Thymus (tissue), 11 donors: ENCODE measurements around the gene CDH23. TPM values are rescaled to one million over a fixed set of nuclear protein-coding genes. Genes with fewer than 3 reads are reported as not detected.
A peak's percentile ranks its signal among the peaks of the same experiment; 100 is the strongest.

Source experiments
- DNase-seq, 9 donors: peaks; one replicate each; pipeline ENCODE4 v3.0.0-alpha.2; 2013; ENCODE audit warnings: low spot score in 9 of 9, low read depth in 6 of 9, missing footprints in 1 of 9
- H3K27ac ChIP-seq, 2 donors: one replicate each; pipeline ENCODE4 v1.5.1; 2013; ENCODE audit warnings: control low read depth in 1 of 2, low read depth in 1 of 2, low read length in 1 of 2, mild to moderate bottlenecking in 1 of 2, moderate library complexity in 1 of 2
- H3K27me3 ChIP-seq, 2 donors: one replicate each; pipeline ENCODE4 v1.5.1; 2013; ENCODE audit warnings: low read length in 1 of 2; ENCODE audit not compliant: control insufficient read depth in 2 of 2, insufficient read depth in 1 of 2
- H3K36me3 ChIP-seq, 2 donors: one replicate each; pipeline ENCODE4 v1.5.1; 2013; ENCODE audit warnings: low read length in 1 of 2, mild to moderate bottlenecking in 1 of 2, moderate library complexity in 1 of 2; ENCODE audit not compliant: control insufficient read depth in 2 of 2, insufficient read depth in 2 of 2
- H3K4me1 ChIP-seq, 2 donors: one replicate each; pipeline ENCODE4 v1.5.1; 2013; ENCODE audit warnings: low read length in 2 of 2; ENCODE audit not compliant: control insufficient read depth in 2 of 2, insufficient read depth in 2 of 2
- H3K4me3 ChIP-seq, 2 donors: one replicate each; pipeline ENCODE4 v1.5.1; 2013; ENCODE audit warnings: low read length in 2 of 2, control low read depth in 1 of 2, mild to moderate bottlenecking in 1 of 2
- H3K9me3 ChIP-seq, 2 donors: one replicate each; pipeline ENCODE4 v1.5.1; 2013; ENCODE audit warnings: low read length in 1 of 2, mild to moderate bottlenecking in 1 of 2; ENCODE audit not compliant: control insufficient read depth in 2 of 2, insufficient read depth in 1 of 2
- WGBS: extraction: QIAGEN DNeasy Blood & Tissue Kit; methylation state at CpG from one replicate; pipeline ENCODE4 v1.1.7; 2013; 5-methylcytosine and 5-hydroxymethylcytosine counted together
- polyA plus RNA-seq: library from polyadenylated mRNA; stranded (reverse); fragments of 200-250 nt; gene quantifications from one replicate; pipeline ENCODE4 v1.2.3, GENCODE V29; 2013
- total RNA-seq: library from RNA; stranded (reverse); fragments of 120-200 nt; gene quantifications from one replicate; pipeline ENCODE4 v1.2.4, GENCODE V29; 2013
- donor health status: healthy.

The CDH23 gene
- total and polyA plus RNA-seq, 2 donors: 9.1 TPM

DNA sequence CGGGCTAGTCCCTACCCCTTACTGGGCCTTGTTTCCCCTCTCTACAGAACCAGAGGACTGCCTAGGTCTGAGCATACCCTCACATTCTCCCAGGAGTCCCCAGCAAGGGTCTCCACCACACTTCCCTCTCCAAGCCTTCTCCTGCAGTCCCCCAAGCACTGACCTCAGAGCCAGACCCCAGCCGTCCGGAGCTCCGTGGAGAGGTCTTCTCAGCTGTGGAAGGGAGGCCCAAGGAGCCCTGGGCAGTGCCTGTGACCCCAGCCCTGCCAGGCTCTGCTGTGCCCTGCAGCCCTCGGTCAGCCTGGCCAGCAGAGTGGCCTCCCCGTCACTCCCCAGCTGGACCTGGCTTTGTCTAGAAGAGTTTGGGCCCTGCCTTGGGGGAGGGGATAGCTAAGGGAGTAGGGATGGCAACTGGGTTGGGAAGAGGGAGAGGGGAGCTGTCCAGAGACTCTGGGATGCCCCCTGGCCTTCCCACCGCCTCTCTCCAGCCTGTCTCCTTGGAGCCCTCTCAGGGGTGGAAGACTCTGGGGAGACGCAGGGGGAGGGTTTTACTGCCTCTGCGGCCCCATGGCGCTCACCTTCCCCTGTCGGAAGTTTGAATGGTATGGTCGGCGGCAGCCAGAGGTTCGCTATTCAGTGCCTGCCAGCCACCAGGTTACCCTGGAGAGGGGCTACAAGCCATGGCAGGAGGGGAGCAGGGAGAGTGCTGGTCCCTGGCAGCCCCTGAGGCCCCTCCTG, 322.9 kb downstream of the CDH23 start, which contains the start of gene C10orf105:
Gene C10orf105 (minus strand): TSS at position 315 of the 738 bp plus-strand sequence. CDS start 3,441 bp downstream, outside the sequence.
- WGBS: 96% methylated on average over 14 of the region's 14 CpGs
- H3K4me1 ChIP-seq: peaks cover 6 to 45% of the 10 kb centered on the region in 2 donors

DNA sequence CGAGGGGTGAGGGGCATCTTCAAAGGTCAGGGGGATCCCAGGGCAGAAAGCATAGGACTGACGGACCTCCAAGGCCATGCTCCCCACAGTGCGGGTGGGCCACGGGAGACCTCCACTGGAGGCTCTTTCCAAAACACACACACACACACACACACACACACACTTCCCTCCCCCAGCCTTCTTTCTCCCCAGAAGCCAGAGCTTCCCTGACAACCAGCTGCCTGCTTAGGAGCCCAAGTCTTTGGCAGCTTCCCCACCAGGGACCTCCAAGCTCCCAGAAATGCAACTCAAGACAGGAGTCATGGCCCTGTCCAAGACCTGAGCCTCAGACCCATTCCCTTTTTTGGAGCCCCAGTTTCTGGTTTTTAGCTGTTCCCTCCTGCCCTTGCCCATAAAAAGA, 323.6 kb downstream of the CDH23 start:
- Histone ChIP-seq H3K9me3 (peaks cover 0 to 9% of the 10 kb centered on the region in 2 donors), H3K27me3 (no peaks in the 10 kb centered on the region), H3K4me1 (peaks cover 0 to 42% of the 10 kb centered on the region in 2 donors), H3K27ac (no peak overlapping the region), H3K4me3 (no peak overlapping the region), H3K36me3 (peaks cover 3 to 10% of the 10 kb centered on the region in 2 donors)
- DNase-seq: no peak
- 98% methylated on average over 4 of the region's 4 CpGs for WGBS

More for the DNA sequence above, 322.9 kb downstream of the CDH23 start, which contains the start of gene C10orf105:
- Histone ChIP-seq H3K4me3 (no peak within 1 kb of the TSS), H3K9me3 (peaks cover 0 to 9% of the 10 kb centered on the region in 2 donors), H3K36me3 (peaks cover 3 to 12% of the 10 kb centered on the region in 2 donors), H3K27me3 (no peaks in the 10 kb centered on the region), H3K27ac (no peak within 1 kb of the TSS)
- no peak for DNase-seq

DNA sequence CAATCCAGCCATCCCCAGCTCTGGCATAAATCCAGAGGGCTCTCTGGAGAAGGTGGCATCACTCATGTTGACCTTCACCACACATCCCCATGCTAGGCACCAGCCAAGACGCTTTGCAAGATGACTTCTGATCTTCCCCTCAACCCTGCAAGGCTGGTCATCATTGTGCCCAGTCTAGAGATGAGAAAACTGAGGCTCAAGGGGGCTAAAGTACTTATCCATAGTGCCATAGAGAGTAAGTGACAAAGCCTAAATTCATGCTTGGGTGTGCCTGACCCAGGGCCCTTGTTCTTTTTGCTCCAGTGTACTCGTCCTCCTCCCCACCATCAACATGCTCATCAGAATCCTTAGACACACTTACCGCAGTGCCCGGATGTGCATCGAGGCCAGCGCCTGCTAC, 324.6 kb downstream of the CDH23 start:
- H3K27ac ChIP-seq: no peak overlapping the region
- peaks cover 2 to 42% of the 10 kb centered on the region in 2 donors for H3K4me1 ChIP-seq
- 98% methylated on average over 6 of the region's 6 CpGs for WGBS

DNA sequence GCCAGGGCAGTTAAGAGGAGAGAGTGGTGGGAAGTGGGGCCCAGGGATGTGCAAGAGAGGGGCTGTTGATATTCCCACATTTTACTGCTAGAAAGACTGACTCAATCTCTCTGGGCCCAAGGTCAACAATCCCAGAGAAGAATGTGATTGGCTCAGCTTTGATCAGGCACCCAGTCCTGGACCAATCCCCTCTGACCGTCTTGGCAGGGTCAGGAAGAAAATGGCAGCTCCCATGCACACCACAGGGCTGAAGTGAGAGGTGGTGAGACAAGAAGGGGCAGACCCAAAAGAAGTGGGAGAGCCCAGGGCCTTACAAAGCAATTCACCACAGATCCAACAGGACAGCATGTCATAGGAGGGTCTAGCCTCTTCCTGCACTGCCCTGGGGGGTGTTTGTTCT, 326.1 kb downstream of the CDH23 start:
- no peaks in the 10 kb centered on the region for H3K27me3 ChIP-seq
- no peak overlapping the region for H3K4me3 ChIP-seq
- WGBS: 100% methylated on average over 1 of the region's 1 CpG
- no peak overlapping the region for H3K27ac ChIP-seq
- peaks cover 0 to 9% of the 10 kb centered on the region in 2 donors for H3K9me3 ChIP-seq
- no peaks in the 10 kb centered on the region for H3K36me3 ChIP-seq
- DNase-seq: no peak
- peaks cover 16 to 51% of the 10 kb centered on the region in 2 donors for H3K4me1 ChIP-seq

More for the DNA sequence above, 324.6 kb downstream of the CDH23 start:
- Histone ChIP-seq H3K4me3 (no peak overlapping the region), H3K9me3 (peaks cover 0 to 9% of the 10 kb centered on the region in 2 donors), H3K27me3 (no peaks in the 10 kb centered on the region), H3K36me3 (peaks cover 0 to 5% of the 10 kb centered on the region in 2 donors)
- no peak for DNase-seq

DNA sequence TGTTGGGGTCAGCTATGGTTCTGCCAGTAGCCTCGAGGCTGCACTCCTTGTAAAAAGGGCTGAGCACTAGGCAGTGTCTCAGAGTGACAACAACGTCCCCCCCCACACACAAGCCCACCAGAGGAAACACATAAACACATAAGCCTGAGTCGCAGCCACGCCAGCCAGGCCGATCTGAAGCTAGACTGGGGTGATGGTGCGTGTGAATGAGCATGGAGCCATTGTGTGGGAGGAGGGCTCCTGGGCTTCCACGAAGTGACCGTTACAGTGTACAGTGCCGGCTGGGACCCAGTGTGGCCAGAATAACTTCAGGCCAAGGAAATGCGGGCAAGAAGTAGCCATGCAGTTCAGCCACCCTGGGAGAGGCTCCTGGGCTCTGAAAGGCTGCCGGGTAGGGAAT, 326.6 kb downstream of the CDH23 start:
- Histone ChIP-seq H3K27me3 (no peaks in the 10 kb centered on the region), H3K36me3 (no peaks in the 10 kb centered on the region), H3K27ac (no peak overlapping the region), H3K4me3 (no peak overlapping the region), H3K9me3 (peaks cover 0 to 5% of the 10 kb centered on the region in 2 donors), H3K4me1 (peaks cover 21 to 53% of the 10 kb centered on the region in 2 donors)
- no peak for DNase-seq
- 97% methylated on average over 11 of the region's 11 CpGs for WGBS

DNA sequence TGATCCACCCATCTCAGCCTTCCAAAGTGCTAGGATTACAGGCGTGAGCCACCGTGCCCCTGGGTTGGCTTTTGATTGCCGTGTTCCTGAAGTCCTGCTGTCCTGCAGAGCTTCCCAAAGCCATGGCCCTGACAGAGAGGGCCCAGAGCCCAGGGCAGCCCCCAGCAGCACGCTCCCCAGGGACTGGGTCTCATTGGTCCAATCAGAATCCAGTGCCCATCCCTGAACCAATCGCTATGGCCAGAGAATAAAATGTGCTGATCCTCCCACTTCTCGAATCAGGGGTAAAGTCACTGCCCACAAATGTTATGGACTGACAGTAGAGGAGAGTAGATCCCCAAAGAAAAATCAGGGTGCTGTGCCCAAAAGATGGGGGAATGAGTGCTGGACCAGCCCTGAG, 327.8 kb downstream of the CDH23 start:
- Histone ChIP-seq H3K27ac (no peak overlapping the region), H3K27me3 (no peaks in the 10 kb centered on the region), H3K36me3 (no peaks in the 10 kb centered on the region), H3K9me3 (no peaks in the 10 kb centered on the region), H3K4me1 (peaks cover 31 to 63% of the 10 kb centered on the region in 2 donors), H3K4me3 (no peak overlapping the region)
- no peak for DNase-seq
- over 99% methylated on average over 6 of the region's 6 CpGs for WGBS

DNA sequence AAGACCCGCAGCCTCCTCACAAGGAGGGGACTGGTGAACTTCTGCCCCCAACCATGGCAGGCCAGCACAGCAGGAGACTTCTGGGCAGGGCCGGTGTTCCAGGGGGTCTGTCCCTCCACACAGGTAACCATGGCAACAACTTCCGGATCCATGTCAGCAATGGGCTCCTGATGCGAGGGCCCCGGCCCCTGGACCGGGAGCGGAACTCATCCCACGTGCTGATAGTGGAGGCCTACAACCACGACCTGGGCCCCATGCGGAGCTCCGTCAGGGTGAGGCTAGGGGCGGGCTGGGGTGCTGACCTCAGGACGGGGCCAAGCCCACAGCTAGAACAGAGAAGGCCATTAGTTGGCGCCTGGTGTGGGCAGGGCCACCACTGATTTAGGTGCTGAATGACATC, 328.5 kb downstream of the CDH23 start:
- Histone ChIP-seq H3K9me3 (no peaks in the 10 kb centered on the region), H3K4me1 (peaks cover 31 to 60% of the 10 kb centered on the region in 2 donors), H3K27ac (no peak overlapping the region), H3K36me3 (no peaks in the 10 kb centered on the region), H3K27me3 (no peaks in the 10 kb centered on the region), H3K4me3 (no peak overlapping the region)
- no peak for DNase-seq
- 98% methylated on average over 14 of the region's 14 CpGs for WGBS

DNA sequence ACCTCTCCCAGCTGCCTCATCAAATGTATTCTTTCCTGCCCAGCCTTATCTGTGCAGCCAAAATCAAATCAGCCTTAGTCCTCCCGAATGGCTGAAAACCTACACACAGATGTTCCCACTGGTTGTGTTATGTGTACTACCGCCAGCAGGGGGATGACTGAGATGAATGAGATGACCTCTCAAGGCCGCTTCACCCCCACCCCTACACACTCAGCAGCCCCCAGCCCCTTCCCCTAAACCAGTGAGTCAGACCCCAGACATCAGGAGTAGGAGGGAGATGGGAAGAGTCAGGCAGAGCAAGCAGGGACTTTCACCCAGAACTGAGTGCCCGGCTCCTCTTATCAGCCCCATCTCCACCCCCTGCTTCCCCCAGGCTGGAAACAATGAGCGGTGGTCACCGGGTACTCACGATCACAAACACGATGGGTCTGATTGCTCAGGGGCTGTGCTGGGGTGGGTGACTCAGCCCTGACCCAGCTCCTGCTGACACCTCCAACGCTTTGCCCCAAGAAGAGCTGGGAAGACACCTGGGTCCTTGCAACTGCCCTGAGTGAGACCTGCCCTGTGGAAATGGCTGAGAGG, 329.4 kb downstream of the CDH23 start:
- Histone ChIP-seq H3K27me3 (no peaks in the 10 kb centered on the region), H3K27ac (peak overlapping the region; percentile 20 to 98), H3K4me1 (peaks cover 31 to 66% of the 10 kb centered on the region in 2 donors), H3K9me3 (no peaks in the 10 kb centered on the region), H3K36me3 (no peaks in the 10 kb centered on the region), H3K4me3 (no peak overlapping the region)
- peak in 2 of 9 donors; percentile 33 to 50 for DNase-seq
- 32% methylated on average over 9 of the region's 9 CpGs for WGBS

DNA sequence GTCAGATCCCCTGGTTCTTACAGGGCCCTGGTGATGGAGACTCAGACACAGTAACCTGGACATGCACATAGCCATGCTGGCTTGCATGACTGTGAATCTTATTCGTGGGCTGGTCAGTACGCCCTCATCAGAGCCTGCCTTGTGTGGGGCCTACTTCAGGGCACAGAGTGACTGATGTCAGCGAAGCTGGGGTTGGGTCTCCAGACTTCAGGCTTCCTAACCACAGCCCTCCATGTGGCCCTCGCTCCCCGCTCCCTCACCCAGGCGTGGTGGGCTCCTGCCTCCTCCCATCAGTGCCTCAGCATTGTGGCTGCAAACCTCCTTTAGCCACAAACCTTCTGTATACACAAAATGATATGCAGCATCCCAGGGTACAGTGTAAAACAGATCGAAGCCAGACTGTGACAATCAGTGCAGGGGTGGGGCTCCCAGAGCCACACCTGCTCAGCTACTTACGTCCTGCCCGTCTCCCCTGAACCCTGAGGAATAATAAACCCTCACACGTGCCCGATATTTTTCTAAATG, 329.9 kb downstream of the CDH23 start:
- Histone ChIP-seq H3K4me3 (no peak overlapping the region), H3K4me1 (peaks cover 31 to 67% of the 10 kb centered on the region in 2 donors), H3K36me3 (no peaks in the 10 kb centered on the region), H3K9me3 (no peaks in the 10 kb centered on the region), H3K27me3 (no peaks in the 10 kb centered on the region), H3K27ac (peak overlapping the region; percentile 94 to 98)
- peak in 2 of 9 donors; percentile 46 to 62 for DNase-seq
- 22% methylated on average over 11 of the region's 11 CpGs for WGBS
